Stomach (tissue), 9 donors: ENCODE measurements around the gene AGAP1. TPM values are rescaled to one million over a fixed set of nuclear protein-coding genes. Genes with fewer than 3 reads are reported as not detected.
A peak's percentile ranks its signal among the peaks of the same experiment; 100 is the strongest.

Source experiments
- DNase-seq, 2 donors: peaks; one replicate each; pipeline versions ENCODE4 v3.0.0 to v3.0.0-alpha.2; 2013 to 2019
- H3K27ac ChIP-seq, 5 donors: fragments of 200-600 bp in 4 of 5; sonication (generic) in 4 of 5; one replicate each; pipeline ENCODE4 v1.5.1; 2013 to 2019; ENCODE audit warnings: mild to moderate bottlenecking in 1 of 5, moderate library complexity in 1 of 5
- H3K27me3 ChIP-seq, 3 donors: fragments of 200-600 bp; sonication (generic); one replicate each; pipeline ENCODE4 v1.5.1; 2017 to 2019; ENCODE audit warnings: mixed run types in 1 of 3
- H3K36me3 ChIP-seq, 4 donors: fragments of 200-600 bp; sonication (generic); 1 replicate in 3 of 4; 2 replicates in 1 of 4; pipeline ENCODE4 v1.5.1; 2016 to 2019
- H3K4me1 ChIP-seq, 4 donors: fragments of 200-600 bp; sonication (generic); one replicate each; pipeline ENCODE4 v1.5.1; 2016 to 2019
- H3K4me3 ChIP-seq, 4 donors: fragments of 200-600 bp; sonication (generic) in 3 of 4; one replicate each; pipeline ENCODE4 v1.5.1; 2016 to 2019; ENCODE audit warnings: mild to moderate bottlenecking in 1 of 4
- H3K9me3 ChIP-seq, 4 donors: fragments of 200-600 bp; sonication (generic); one replicate each; pipeline ENCODE4 v1.5.1; 2016 to 2019
- CTCF ChIP-seq, 7 experiments: fragments of 450-650 bp in 4 of 7; fragments of 200-600 bp in 3 of 7; sonication (generic) in 3 of 7; IDR thresholded peaks; one replicate each; pipeline ENCODE4 v1.5.1; 2016 to 2019; ENCODE audit warnings: antibody characterized with exemption in 7 of 7, control low read depth in 2 of 7, mild to moderate bottlenecking in 1 of 7
- EP300 ChIP-seq: sonication (generic); formaldehyde crosslinking; IDR thresholded peaks from one replicate; pipeline ENCODE4 v1.6.1; 2017; ENCODE audit warnings: antibody characterized with exemption
- POLR2A ChIP-seq, 4 donors: fragments of 450-650 bp; IDR thresholded peaks; one replicate each; pipeline ENCODE4 v1.6.1; 2016; ENCODE audit warnings: antibody characterized with exemption in 4 of 4, control low read depth in 2 of 4, mild to moderate bottlenecking in 1 of 4, moderate library complexity in 1 of 4
- POLR2AphosphoS5 ChIP-seq, 3 donors: sonication (generic); formaldehyde crosslinking; IDR thresholded peaks; one replicate each; pipeline ENCODE4 v1.6.1; 2016; ENCODE audit warnings: antibody characterized with exemption in 3 of 3
- WGBS, 5 donors: extraction: QIAGEN DNeasy Blood & Tissue Kit in 3 of 5; methylation state at CpG; one replicate each; pipeline versions ENCODE4 v1.1.5 to v1.1.7; 2013 to 2018; 5-methylcytosine and 5-hydroxymethylcytosine counted together
- intact Hi-C: fragments of 100-400 bp; cut with DNase I; formaldehyde crosslinking; loops from one replicate; pipeline ENCODE4 v1.15.1; 2023; ENCODE audit warnings: low total_unique reads
- polyA plus RNA-seq, 3 donors: library from polyadenylated mRNA; stranded (reverse); fragments of 200-250 nt; gene quantifications; one replicate each; pipeline ENCODE4 v1.2.3, GENCODE V29; 2013
- total RNA-seq, 5 donors: library from RNA; depleted of rRNA; stranded (reverse); fragments of >200 nt; gene quantifications; one replicate each; pipeline versions ENCODE4 v1.1.0 to v1.2.3, GENCODE V29; 2014 to 2016
- donor health status: healthy with polysubstance abuse.
- donor health status: Bipolar disorder and iron deficiency.
- donor health status: healthy.

The AGAP1 gene
- total and polyA plus RNA-seq, 8 donors: 4.2 to 139 (median 35.0) TPM

- DNase-seq: no peak
- no peak overlapping the region for H3K4me3 ChIP-seq
These were observed 552.9 kb downstream of the AGAP1 start for GRCh38 chr2:236046715-236047114.

DNA sequence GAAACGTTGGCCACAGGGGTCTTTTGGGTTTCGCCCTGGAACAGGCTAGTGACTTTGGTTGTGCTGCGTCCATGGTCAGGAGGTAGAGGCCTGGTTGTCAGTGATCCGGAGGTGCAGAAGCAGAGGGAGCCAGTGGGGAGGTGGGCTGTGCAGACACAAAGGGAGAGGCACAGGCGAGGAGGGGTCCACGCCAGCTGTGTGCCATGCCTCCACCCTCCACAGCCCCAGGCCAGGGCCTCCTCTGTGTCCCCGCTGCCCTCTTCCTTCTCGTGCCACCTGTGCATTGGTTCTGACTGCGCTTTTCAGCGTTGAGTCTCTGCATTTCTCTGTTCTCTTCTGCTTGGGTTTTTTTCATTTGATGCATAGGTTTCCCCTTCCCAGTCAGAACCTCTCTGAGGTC lies 553.3 kb downstream of the AGAP1 start:
- Histone ChIP-seq H3K4me3 (no peak overlapping the region), H3K36me3 (peaks cover 4 to 76% (median 48%) of the 10 kb centered on the region in 4 donors), H3K27ac (peak overlapping the region in 1 of 5 donors; percentile 39), H3K27me3 (no peaks in the 10 kb centered on the region), H3K4me1 (peaks cover 0 to 5% (median 0%) of the 10 kb centered on the region in 4 donors), H3K9me3 (no peaks in the 10 kb centered on the region)
- no peak for TF ChIP-seq EP300
- no peak for TF ChIP-seq POLR2A (IDR thresholded peaks at IDR 0.05)
- TF ChIP-seq POLR2AphosphoS5 (IDR thresholded peaks at IDR 0.05): no peak
- TF ChIP-seq CTCF (IDR thresholded peaks at IDR 0.05): no peak
- WGBS, 5 donors: 88 to 97% (median 91%) methylated on average over 10 of the region's 10 CpGs
- DNase-seq: no peak
- intact Hi-C loops: no loop called here

More at GRCh38 chr2:236046715-236047114, 552.9 kb downstream of the AGAP1 start:
- H3K27ac ChIP-seq: no peak overlapping the region
- no peaks in the 10 kb centered on the region for H3K27me3 ChIP-seq
- peaks cover 4 to 76% (median 49%) of the 10 kb centered on the region in 4 donors for H3K36me3 ChIP-seq
- TF ChIP-seq POLR2AphosphoS5 (IDR thresholded peaks at IDR 0.05) (no peak), EP300 (no peak), CTCF (IDR thresholded peaks at IDR 0.05) (no peak), POLR2A (IDR thresholded peaks at IDR 0.05) (no peak)
- no peaks in the 10 kb centered on the region for H3K9me3 ChIP-seq
- H3K4me1 ChIP-seq: peaks cover 0 to 5% (median 0%) of the 10 kb centered on the region in 4 donors
- intact Hi-C loops: no loop called here
- WGBS, 5 donors: 90 to 93% (median 90%) methylated on average over 3 of the region's 3 CpGs

GRCh38 chr2:236047886-236048540 lies 554.2 kb downstream of the AGAP1 start:
- no peak for TF ChIP-seq EP300
- no peak for TF ChIP-seq CTCF (IDR thresholded peaks at IDR 0.05)
- TF ChIP-seq POLR2AphosphoS5 (IDR thresholded peaks at IDR 0.05): peak in 1 of 3 donors; percentile 79
- WGBS, 5 donors: 41 to 70% (median 59%) methylated on average over 10 of the region's 10 CpGs
- H3K9me3 ChIP-seq: no peaks in the 10 kb centered on the region
- no peak overlapping the region for H3K4me3 ChIP-seq
- H3K36me3 ChIP-seq: peaks cover 4 to 71% (median 46%) of the 10 kb centered on the region in 4 donors
- no peaks in the 10 kb centered on the region for H3K27me3 ChIP-seq
- H3K27ac ChIP-seq: peak overlapping the region in 3 of 5 donors; percentile 39 to 47 (median 43)
- peak in 1 of 2 donors; percentile 85 for DNase-seq
- peaks cover 0 to 5% (median 0%) of the 10 kb centered on the region in 4 donors for H3K4me1 ChIP-seq
- intact Hi-C loops: no loop called here

GRCh38 chr2:236049981-236050380 lies 556.1 kb downstream of the AGAP1 start:
- Histone ChIP-seq H3K9me3 (no peaks in the 10 kb centered on the region), H3K4me3 (no peak overlapping the region), H3K27me3 (no peaks in the 10 kb centered on the region), H3K27ac (no peak overlapping the region), H3K4me1 (peaks cover 0 to 5% (median 0%) of the 10 kb centered on the region in 4 donors), H3K36me3 (peaks cover 4 to 57% (median 42%) of the 10 kb centered on the region in 4 donors)
- peak in 1 of 2 donors; percentile 42 for DNase-seq
- TF ChIP-seq POLR2A (IDR thresholded peaks at IDR 0.05): no peak
- no peak for TF ChIP-seq CTCF (IDR thresholded peaks at IDR 0.05)
- TF ChIP-seq EP300: no peak
- TF ChIP-seq POLR2AphosphoS5 (IDR thresholded peaks at IDR 0.05): no peak
- WGBS, 5 donors: 75 to 91% (median 83%) methylated on average over 8 of the region's 8 CpGs
- intact Hi-C loops: no loop called here
